ENCODE data around the gene ATP11A.
A peak's percentile ranks its signal among the peaks of the same experiment; 100 is the strongest.
"Not testable (repeated sequence)": the region's sequence is repeated elsewhere in the genome, so short reads cannot be mapped to it uniquely, and the experiment has no call there.

The ATP11A gene

GRCh38 chr13:112825071-112825470 lies 135.2 kb downstream of the ATP11A start:
- no peak for DNase-seq

- no peak for DNase-seq
Measured at GRCh38 chr13:112825875-112826274, 136.0 kb downstream of the ATP11A start.

- no peak for DNase-seq
Measured at GRCh38 chr13:112826565-112826964, 136.7 kb downstream of the ATP11A start.

- no peak for DNase-seq
Measured at GRCh38 chr13:112828082-112828699, 138.4 kb downstream of the ATP11A start.

GRCh38 chr13:112828756-112829155 lies 138.9 kb downstream of the ATP11A start:
- DNase-seq, result no peak

- DNase-seq, result no peak
Measured at GRCh38 chr13:112831196-112831595, 141.4 kb downstream of the ATP11A start.

- DNase-seq, result no peak
Measured at GRCh38 chr13:112831801-112832200, 142.0 kb downstream of the ATP11A start.

GRCh38 chr13:112832811-112833210 lies 143.0 kb downstream of the ATP11A start:
- no peak for DNase-seq

- no peak for DNase-seq
Measured at GRCh38 chr13:112833551-112834257, 143.9 kb downstream of the ATP11A start.

- no peak for DNase-seq
Measured at GRCh38 chr13:112835344-112835743, 145.5 kb downstream of the ATP11A start.

GRCh38 chr13:112835796-112836195 lies 146.0 kb downstream of the ATP11A start:
- no peak for DNase-seq

- no peak for DNase-seq
Measured at GRCh38 chr13:112836940-112837339, 147.1 kb downstream of the ATP11A start.

- no peak for DNase-seq
Measured at GRCh38 chr13:112837371-112838037, 147.7 kb downstream of the ATP11A start.

GRCh38 chr13:112838038-112838841 lies 148.4 kb downstream of the ATP11A start:
- DNase-seq, result no peak

- no peak for DNase-seq
Measured at GRCh38 chr13:112838842-112839117, 148.9 kb downstream of the ATP11A start.

GRCh38 chr13:112839356-112840105 lies 149.7 kb downstream of the ATP11A start:
- DNase-seq, result no peak

- DNase-seq, result no peak
Measured at GRCh38 chr13:112840472-112841302, 150.8 kb downstream of the ATP11A start.

- DNase-seq, result not testable (repeated sequence)
Measured at GRCh38 chr13:112841303-112842015, 151.6 kb downstream of the ATP11A start.

GRCh38 chr13:112842343-112842856 lies 152.6 kb downstream of the ATP11A start:
- peak; percentile 16 for DNase-seq

GRCh38 chr13:112842931-112843391 lies 153.1 kb downstream of the ATP11A start:
- no peak for DNase-seq

Data from activated CD4-positive, alpha-beta T cell treated with anti-CD3 and anti-CD28 coated beads, Interleukin-10, Interleukin-2, amounts not matched to agents 100 ng/mL and 50 ng/mL, durations not matched to agents 16 hours and 8 hours (primary cell).